ENCODE results near the gene PRKAG2. TPM values are rescaled to one million over a fixed set of nuclear protein-coding genes. Genes with fewer than 3 reads are reported as not detected.

Gene PRKAG2
- polyA plus RNA-seq, 1 of the 3 experiments (the other 2 are of a cell fraction): 51.6 TPM

GRCh38 chr7:151761957-151762356 is 115.0 kb downstream of the PRKAG2 start:
- no peaks in the 10 kb centered on the region for H3F3A ChIP-seq (replicated peaks; ENCODE audit: insufficient read depth)
- H3K4me1 ChIP-seq (ENCODE audit: control insufficient read depth in 1 of 2, insufficient read depth in 2 of 2, low read depth in 1 of 2, low read length in 1 of 2): peaks cover 3 to 24% of the 10 kb centered on the region in 2 experiments; a peak in 1 of 4 replicates
- H3K4me3 ChIP-seq (ENCODE audit: low read depth in 2 of 2, low read length in 1 of 2): no peak overlapping the region
- H3K79me2 ChIP-seq (ENCODE audit: insufficient read depth): no peaks in the 10 kb centered on the region
- no peak overlapping the region for H3K9ac ChIP-seq
- 82% methylated on average over 9 of the region's 9 CpGs for WGBS (ENCODE audit: low lambda C conversion rate)
- no peak for DNase-seq
- H2AFZ ChIP-seq (ENCODE audit: low read depth): no peak overlapping the region
- CTCF ChIA-PET: interaction anchor here (0.7 to 22.2 kb wide), 8 partner anchors 8 to 395 kb away, joined by 3 to 333 read pairs (median 6); no protein-coding TSS in a partner anchor
- POLR2A ChIA-PET: no interaction called here
- no peaks in the 10 kb centered on the region for H3K9me3 ChIP-seq
- H3K9me2 ChIP-seq: no peaks in the 10 kb centered on the region
- no peak overlapping the region for H3K4me2 ChIP-seq
- TF ChIP-seq IRF3 (IDR thresholded peaks at IDR 0.05; ENCODE audit: low read depth, low read length) (no peak), CTCF (IDR thresholded peaks at IDR 0.05) (no peak), EZH2phosphoT487 (IDR thresholded peaks at IDR 0.05; ENCODE audit: borderline replicate concordance, low read depth) (no peak), GABPA (IDR thresholded peaks at IDR 0.05; ENCODE audit: low read depth) (no peak), NRF1 (IDR thresholded peaks at IDR 0.05; ENCODE audit: low read depth, low read length) (no peak), FOXM1 (IDR thresholded peaks at IDR 0.05; ENCODE audit: low read depth) (no peak), USF2 (IDR thresholded peaks at IDR 0.05; ENCODE audit: borderline replicate concordance, low read depth, low read length) (no peak), ZBTB33 (IDR thresholded peaks at IDR 0.05; ENCODE audit: borderline replicate concordance, low read depth) (no peak), REST (IDR thresholded peaks at IDR 0.05; ENCODE audit: low read depth, low read length) (no peak), ELF1 (IDR thresholded peaks at IDR 0.05) (no peak), RAD21 (IDR thresholded peaks at IDR 0.05; ENCODE audit: low read length) (no peak), YY1 (IDR thresholded peaks at IDR 0.05; ENCODE audit: low read depth) (no peak), RCOR1 (IDR thresholded peaks at IDR 0.05; ENCODE audit: low read length) (no peak), SIN3A (IDR thresholded peaks at IDR 0.05; ENCODE audit: borderline replicate concordance, low read depth, low read length) (no peak), JUND (IDR thresholded peaks at IDR 0.05) (no peak)
- no peak overlapping the region for H3K27ac ChIP-seq (ENCODE audit: low read depth in 2 of 2, low read length in 1 of 2)
- peaks cover 13% of the 10 kb centered on the region; the same call in 1 of the 2 replicates for H3K27me3 ChIP-seq (ENCODE audit: insufficient read depth)
- no peaks in the 10 kb centered on the region for H3K36me3 ChIP-seq (replicated peaks in 1 of 2; ENCODE audit: control insufficient read depth in 1 of 2, insufficient read depth in 2 of 2, low read length in 1 of 2)
- no peaks in the 10 kb centered on the region for H4K20me1 ChIP-seq (ENCODE audit: insufficient read depth)
